Smooth muscle cell of the brain vasculature (primary cell): ENCODE data around the gene ZP1.

Experiments used
- DNase-seq: peaks from one replicate; pipeline ENCODE4 v3.0.0-alpha.2; 2012; ENCODE audit warnings: low read depth, low spot score

ZP1 gene

DNA sequence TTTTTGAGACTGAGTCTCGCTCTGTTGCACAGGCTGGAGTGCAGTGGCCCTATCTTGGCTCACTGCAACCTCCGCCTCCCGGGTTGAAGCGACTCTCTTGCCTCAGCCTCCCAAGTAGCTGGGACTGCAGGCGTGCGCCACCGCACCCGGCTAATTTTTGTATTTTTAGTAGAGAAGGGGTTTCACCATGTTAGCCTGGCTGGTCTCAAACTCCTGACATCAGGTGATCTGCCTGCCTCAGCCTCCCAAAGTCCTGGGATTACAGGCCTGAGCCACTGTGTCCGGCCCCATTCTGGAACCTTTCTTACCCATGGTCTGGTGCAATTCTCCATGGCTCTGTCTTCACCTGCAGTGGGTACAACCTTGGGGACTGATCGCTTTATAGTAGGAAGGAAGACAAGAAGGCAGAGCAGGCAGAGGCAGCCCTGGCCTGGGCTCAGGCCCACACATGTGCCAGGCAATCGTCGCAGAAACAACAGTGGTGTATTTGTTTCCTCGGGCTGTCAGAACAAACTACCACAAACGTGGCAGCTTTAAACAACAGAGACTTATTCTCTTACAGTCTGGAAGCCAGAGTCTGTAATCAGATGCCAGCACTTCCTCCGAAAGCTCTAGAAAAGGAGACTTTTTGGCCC, 7.6 kb upstream of the ZP1 start:
- no peak for DNase-seq

GRCh38 chr11:60860943-60861342, 6.4 kb upstream of the ZP1 start:
- DNase-seq: no peak

- DNase-seq: no peak
These were observed 5.2 kb upstream of the ZP1 start for GRCh38 chr11:60862171-60862570.

DNA sequence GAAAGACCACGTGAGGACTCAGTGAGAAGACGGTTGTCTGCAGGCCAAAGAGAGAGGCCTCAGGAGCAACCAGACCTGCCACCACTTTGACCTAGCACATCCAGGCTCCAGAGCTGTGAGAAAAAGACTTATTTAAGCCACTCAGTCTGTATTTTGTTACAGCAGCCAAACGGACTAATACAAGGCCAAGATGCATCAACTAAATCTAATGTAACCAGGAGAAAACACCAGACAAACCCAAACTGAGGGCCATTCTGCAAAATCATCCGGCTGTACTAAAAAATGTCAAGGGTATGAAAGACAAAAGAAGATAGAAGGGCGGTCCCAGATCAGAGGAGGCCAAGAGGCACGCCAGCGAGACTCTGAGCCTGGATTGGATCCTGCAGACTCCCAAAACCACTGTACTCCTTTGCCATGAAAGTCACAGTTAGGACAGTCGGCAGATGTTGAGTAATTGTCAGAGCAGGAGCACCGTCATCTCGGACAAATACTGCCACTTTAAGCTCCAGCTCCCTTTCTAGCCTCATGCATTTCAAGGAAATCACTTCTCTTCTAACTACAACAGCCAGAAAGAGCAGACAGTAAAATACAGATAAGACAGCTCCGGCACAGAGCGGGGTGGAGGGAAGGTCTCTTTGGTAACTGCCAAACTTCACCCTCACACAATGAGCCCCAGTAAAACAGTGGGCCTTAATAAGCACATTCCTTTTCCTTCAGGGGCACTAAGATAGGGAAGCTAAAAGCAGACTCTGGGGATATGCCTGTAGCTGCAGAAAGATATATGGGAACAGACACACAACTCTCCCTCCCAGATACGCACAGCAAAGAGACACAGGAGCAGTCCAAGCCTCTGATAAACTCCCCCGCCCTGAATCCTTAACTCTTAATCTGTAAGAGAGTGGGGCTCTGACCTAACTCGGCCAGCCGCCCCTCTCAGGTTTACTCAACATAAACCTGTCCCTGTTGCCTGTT, 3.5 kb upstream of the ZP1 start:
- DNase-seq: no peak

DNA sequence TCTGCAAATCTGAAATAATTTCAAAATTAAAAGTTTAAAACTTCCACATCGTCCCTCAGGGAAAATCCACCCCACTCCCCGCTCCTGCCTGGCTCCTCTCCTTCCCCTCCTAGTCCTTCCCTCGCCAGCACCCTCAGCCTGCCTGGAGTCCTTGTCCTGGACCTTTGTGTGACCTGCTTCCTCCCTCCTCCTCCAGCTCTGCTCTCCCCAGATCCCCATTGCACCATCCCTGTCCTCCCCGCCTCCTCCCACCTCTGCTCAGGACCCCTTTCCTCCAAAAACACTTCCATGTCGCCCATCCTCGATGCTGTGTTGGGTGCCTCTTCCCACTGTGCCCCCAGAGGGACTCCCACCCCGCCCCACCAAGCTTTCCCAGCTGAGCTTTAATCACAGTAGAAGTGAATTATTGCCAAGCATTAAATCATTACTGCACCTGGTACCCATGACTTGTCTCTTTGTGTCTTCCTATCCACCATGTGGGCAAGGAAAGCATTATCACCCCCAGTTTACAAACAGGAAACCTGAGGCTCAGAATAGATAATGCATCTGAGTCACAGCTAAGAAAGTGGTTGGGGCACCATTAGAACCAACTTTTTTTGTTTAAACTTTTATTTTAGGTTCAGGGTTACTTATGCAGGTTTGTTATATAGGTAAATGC, 2.4 kb upstream of the ZP1 start:
- DNase-seq: no peak

DNA sequence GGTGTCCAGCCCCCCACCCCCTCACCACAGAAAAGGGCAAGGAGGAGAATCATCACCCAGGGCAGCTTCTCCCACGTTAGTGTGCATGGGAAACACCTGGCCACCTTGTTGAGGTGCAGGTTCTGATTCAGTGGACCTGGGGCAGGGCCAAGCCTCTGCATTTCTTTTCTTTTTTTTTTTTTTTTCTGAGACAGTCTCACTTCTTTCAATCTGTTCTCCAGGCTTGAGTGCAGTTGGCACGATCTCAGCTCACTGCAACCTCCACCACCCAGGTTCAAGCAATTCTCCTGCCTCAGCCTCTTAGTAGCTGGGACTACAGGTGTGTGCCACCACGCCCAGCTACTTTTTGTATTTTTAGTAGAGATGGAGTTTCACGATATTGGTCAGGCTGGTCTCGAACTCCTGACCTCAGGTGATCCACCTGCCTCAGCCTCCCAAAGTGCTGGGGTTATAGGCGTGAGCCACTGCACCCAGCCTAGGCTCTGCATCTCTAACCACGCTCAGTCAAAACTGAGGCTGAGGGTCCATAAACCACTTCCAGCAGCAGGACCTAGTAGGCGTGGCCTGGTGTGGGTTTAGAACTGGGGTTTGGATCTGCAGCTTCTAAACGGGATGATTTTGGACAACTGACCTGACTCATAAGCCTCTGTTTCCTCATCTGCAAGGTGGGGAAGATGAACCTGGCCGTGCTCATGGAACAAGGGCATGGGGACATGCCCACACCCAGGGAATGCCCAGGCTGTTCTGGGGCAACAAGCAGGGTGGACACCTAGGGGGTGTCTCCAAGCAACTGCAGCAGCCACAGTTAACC, 734 bp downstream of the ZP1 start:
- no peak for DNase-seq

DNA sequence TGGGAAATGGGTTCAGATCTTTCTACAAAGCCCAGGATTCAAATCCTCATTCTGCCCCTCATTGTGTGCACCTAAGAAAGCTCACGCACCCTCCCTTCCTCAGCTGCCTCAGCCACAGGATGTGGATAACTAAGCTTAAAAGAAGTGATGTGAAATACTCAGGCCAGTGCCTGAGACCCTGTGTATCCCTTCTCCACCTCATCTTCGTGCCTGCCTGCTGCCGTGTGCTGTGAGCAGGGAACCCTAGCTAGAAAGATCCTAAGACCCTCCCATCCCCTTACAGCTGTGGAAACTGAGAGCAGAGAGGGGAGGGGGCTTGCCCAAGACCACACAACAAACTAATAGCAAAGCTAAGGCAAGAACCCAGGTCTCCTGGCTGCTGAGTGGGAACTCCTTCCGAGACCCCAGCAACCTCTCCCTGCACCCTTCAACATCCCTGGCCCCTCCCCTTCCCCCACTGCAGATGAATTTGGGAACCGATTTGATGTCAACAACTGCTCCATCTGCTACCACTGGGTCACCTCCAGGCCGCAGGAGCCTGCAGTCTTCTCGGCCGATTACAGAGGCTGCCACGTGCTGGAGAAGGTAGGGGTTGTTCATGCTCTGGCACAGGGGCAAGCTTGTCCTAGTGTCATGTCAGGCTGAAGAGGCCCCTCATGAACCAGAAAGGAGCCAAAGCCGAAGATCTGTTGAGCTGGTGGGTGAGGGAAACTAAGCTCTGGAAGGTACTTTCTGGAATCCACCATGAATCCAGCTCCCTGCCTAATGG, 1.5 kb downstream of the ZP1 start:
- DNase-seq: no peak

DNA sequence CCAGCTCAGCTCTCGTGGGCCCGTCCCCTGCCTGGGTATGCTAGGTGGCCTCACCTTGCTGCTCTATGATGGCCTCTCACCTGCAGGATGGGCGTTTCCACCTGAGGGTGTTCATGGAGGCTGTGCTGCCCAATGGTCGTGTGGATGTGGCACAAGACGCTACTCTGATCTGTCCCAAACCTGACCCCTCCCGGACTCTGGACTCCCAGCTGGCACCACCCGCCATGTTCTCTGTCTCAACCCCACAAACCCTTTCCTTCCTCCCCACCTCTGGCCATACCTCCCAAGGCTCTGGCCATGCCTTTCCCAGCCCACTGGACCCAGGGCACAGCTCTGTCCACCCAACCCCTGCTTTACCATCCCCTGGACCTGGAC, 2.1 kb downstream of the ZP1 start:
- DNase-seq: no peak

DNA sequence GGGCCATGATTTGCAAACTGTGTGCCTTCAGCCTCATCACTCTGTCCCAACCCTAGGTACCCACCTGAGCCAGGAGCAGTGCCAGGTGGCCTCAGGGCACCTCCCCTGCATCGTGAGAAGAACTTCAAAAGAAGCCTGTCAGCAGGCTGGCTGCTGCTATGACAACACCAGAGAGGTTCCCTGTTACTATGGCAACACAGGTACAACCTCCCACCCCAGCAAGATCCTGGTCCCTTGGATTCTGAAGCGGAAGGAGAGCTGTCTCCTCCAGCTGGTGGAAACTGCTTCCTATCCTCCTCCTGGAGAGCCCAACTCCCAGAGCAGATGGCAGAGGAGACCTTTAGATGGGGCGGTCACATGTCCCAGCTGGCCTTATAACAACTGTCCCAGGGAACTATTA, 2.9 kb downstream of the ZP1 start:
- DNase-seq: no peak

DNA sequence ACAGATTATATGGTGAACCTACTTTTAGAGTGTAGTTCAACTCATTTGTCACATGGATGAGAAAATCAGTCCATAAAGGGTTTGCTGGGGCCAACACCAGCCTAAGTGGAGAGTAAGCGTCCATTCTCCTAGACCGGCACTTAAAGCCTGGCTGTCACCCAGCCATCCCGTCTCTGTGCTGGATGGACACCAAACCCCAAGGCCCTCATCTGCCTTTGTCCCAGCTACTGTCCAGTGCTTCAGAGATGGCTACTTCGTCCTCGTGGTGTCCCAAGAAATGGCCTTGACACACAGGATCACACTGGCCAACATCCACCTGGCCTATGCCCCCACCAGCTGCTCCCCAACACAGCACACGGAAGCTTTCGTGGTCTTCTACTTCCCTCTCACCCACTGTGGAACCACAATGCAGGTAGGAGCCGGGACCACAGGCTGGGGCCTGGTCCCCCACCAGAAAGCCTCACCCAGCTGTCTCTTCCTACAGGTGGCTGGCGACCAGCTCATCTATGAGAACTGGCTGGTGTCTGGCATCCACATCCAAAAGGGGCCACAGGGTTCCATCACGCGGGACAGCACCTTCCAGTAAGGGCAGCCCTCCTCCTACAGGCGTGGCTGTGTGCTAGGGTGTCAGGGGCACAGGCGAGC, 3.5 kb downstream of the ZP1 start:
- no peak for DNase-seq

GRCh38 chr11:60871378-60872061, 4.2 kb downstream of the ZP1 start:
- peak; percentile 78 for DNase-seq

- DNase-seq: peak; percentile 75
These were observed 5.0 kb downstream of the ZP1 start for GRCh38 chr11:60872124-60872960.

DNA sequence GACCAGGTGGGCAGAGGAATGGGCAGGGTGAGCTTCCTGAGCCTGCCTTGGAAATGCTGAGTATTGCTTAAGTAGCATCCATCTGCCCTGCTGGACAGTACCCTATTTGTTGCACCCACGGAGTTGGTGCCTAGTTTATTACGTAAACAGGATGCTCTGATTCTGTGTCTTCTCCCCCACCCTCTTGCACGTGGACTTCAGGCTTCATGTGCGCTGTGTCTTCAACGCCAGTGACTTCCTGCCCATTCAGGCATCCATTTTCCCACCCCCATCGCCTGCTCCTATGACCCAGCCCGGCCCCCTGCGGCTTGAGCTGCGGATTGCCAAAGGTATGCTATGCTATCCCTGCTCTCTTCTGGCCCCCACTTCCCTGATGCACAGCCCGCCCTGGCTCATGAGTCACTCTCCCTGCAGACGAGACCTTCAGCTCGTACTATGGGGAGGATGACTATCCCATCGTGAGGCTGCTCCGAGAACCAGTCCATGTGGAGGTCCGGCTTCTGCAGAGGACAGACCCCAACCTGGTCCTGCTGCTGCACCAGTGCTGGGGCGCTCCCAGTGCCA, 5.7 kb downstream of the ZP1 start:
- DNase-seq: peak; percentile 89

DNA sequence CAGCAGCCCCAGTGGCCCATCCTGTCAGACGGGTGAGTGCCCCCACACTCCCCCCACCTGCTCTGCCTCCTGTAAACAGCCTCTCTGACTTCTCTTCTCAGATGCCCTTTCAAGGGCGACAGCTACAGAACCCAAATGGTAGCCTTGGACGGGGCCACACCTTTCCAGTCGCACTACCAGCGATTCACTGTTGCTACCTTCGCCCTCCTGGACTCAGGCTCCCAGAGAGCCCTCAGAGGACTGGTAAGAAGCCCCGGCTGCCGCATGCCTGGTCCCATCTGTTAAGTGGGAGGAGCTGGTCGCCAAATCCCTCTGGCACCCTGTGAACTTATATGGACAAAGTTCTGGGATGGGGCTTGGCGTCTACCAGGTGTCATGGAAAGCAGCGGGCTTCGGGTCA, 6.2 kb downstream of the ZP1 start:
- DNase-seq: no peak

DNA sequence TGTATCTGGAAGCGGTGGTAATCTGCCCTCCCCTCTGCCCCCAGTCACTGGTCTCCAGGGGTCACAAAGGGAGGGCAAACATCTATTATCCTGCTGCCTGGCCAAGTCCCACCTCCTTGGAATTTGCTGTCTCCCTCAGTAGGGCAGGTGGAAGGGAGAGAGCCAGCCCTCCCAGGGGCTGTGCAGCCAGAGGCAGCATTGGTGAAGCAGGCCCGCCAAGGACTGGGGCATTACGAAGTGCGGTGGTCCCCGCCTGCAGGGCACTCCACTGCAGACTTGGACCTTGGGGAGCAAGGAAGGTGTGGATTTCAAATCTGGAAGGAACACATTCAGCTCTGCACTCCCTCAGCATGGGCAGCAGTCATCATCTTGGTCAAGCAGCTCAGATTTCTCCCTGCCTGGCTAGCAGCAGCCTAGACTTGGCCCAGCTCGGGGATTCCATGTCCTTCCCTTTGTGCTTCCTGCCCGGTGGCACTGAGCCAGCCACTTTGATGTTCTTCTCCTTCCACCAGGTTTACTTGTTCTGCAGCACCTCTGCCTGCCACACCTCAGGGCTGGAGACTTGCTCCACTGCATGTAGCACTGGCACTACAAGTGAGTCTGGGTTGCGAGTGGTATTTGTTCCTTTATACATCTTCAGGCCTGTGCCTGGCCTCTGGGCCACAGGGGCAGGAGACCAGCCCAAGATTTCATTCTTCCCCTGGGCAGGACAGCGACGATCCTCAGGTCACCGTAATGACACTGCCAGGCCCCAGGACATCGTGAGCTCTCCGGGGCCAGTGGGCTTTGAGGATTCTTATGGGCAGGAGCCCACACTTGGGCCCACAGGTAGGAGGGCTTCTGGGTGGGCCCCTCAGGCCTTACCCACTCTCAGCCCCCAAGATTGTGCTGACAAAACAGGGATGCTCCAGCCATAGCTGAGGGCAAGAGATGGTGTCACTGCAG, 7.4 kb downstream of the ZP1 start:
- no peak for DNase-seq

- DNase-seq: no peak
These were observed 8.2 kb downstream of the ZP1 start for GRCh38 chr11:60875366-60876167.

DNA sequence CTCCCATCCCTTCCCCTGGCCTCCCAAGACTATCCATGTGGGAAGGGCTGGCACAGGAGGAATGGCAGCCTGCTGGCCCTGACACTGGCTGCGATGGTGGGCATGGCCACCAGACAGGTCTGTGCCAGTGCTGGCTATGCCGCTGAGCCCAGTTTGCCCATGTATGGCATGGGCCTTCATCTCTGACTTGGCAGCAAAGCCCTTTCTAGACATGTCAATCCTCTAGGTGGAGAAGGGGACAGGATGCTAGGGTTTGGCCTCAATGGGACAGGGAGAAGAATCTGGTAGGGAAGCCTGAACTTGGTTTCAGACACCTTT, 8.8 kb downstream of the ZP1 start:
- no peak for DNase-seq
